ENCODE data around the gene IGSF21.

DNA sequence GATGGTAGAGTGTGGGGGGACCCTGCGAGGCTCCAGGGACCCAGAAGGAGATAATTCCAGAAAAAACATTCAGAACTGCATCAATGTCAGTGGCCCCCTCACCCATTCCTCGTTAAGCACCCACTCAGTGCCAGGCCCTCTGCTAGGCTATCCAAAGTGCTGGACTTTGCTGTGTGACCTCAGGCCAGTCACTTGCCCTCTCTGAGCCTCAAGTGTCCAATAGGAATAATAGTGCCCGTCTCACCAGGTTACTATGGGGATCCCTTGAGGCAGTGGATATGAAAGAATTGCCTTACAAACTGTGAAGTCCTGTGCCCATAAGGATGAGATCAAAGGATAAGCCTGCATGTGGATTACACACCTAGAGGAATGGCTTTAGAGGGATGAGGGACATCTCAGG lies 83.4 kb downstream of the IGSF21 start:
- TF ChIP-seq, protein P1, sequence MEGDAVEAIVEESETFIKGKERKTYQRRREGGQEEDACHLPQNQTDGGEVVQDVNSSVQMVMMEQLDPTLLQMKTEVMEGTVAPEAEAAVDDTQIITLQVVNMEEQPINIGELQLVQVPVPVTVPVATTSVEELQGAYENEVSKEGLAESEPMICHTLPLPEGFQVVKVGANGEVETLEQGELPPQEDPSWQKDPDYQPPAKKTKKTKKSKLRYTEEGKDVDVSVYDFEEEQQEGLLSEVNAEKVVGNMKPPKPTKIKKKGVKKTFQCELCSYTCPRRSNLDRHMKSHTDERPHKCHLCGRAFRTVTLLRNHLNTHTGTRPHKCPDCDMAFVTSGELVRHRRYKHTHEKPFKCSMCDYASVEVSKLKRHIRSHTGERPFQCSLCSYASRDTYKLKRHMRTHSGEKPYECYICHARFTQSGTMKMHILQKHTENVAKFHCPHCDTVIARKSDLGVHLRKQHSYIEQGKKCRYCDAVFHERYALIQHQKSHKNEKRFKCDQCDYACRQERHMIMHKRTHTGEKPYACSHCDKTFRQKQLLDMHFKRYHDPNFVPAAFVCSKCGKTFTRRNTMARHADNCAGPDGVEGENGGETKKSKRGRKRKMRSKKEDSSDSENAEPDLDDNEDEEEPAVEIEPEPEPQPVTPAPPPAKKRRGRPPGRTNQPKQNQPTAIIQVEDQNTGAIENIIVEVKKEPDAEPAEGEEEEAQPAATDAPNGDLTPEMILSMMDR (IDR thresholded peaks at IDR 0.05; ENCODE audit: insufficient read depth, low read length) = no peak
- TF ChIP-seq POLR2AphosphoS5 (IDR thresholded peaks at IDR 0.05; ENCODE audit: low read depth) = no peak
- TF ChIP-seq, protein P2, sequence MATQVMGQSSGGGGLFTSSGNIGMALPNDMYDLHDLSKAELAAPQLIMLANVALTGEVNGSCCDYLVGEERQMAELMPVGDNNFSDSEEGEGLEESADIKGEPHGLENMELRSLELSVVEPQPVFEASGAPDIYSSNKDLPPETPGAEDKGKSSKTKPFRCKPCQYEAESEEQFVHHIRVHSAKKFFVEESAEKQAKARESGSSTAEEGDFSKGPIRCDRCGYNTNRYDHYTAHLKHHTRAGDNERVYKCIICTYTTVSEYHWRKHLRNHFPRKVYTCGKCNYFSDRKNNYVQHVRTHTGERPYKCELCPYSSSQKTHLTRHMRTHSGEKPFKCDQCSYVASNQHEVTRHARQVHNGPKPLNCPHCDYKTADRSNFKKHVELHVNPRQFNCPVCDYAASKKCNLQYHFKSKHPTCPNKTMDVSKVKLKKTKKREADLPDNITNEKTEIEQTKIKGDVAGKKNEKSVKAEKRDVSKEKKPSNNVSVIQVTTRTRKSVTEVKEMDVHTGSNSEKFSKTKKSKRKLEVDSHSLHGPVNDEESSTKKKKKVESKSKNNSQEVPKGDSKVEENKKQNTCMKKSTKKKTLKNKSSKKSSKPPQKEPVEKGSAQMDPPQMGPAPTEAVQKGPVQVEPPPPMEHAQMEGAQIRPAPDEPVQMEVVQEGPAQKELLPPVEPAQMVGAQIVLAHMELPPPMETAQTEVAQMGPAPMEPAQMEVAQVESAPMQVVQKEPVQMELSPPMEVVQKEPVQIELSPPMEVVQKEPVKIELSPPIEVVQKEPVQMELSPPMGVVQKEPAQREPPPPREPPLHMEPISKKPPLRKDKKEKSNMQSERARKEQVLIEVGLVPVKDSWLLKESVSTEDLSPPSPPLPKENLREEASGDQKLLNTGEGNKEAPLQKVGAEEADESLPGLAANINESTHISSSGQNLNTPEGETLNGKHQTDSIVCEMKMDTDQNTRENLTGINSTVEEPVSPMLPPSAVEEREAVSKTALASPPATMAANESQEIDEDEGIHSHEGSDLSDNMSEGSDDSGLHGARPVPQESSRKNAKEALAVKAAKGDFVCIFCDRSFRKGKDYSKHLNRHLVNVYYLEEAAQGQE (IDR thresholded peaks at IDR 0.05; ENCODE audit: insufficient replicate concordance, low read depth) = no peak
- no peak for TF ChIP-seq GABPA (IDR thresholded peaks at IDR 0.05; ENCODE audit: low read depth)
- no peak for TF ChIP-seq SPI1 (IDR thresholded peaks at IDR 0.05; ENCODE audit: borderline replicate concordance, low read depth)
